Measurements from ENCODE around the gene MINDY3.

Gene MINDY3

DNA sequence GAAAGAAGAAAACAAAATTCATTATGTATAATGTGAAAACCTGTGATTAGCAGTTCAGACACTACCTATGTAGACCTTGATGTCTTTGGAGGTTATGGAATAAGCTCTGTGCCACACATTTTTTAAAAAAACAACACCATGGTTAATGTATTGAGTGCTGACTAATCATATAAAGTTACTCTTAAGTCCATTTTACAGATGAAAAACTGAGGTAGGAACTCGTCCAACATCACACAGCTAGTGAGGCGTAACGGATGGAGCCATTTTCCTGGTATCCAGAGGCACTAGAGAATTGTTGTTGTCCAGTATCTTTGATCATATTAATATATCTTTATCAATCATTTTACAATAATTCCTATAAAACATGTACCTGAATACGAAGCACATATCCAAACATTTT lies 67.5 kb downstream of the MINDY3 start:
- ATAC-seq: no peak
- TF ChIP-seq, protein P1, sequence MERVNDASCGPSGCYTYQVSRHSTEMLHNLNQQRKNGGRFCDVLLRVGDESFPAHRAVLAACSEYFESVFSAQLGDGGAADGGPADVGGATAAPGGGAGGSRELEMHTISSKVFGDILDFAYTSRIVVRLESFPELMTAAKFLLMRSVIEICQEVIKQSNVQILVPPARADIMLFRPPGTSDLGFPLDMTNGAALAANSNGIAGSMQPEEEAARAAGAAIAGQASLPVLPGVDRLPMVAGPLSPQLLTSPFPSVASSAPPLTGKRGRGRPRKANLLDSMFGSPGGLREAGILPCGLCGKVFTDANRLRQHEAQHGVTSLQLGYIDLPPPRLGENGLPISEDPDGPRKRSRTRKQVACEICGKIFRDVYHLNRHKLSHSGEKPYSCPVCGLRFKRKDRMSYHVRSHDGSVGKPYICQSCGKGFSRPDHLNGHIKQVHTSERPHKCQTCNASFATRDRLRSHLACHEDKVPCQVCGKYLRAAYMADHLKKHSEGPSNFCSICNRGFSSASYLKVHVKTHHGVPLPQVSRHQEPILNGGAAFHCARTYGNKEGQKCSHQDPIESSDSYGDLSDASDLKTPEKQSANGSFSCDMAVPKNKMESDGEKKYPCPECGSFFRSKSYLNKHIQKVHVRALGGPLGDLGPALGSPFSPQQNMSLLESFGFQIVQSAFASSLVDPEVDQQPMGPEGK (CRISPR knock-in tag; IDR thresholded peaks at IDR 0.05; ENCODE audit: borderline replicate concordance): no peak

DNA sequence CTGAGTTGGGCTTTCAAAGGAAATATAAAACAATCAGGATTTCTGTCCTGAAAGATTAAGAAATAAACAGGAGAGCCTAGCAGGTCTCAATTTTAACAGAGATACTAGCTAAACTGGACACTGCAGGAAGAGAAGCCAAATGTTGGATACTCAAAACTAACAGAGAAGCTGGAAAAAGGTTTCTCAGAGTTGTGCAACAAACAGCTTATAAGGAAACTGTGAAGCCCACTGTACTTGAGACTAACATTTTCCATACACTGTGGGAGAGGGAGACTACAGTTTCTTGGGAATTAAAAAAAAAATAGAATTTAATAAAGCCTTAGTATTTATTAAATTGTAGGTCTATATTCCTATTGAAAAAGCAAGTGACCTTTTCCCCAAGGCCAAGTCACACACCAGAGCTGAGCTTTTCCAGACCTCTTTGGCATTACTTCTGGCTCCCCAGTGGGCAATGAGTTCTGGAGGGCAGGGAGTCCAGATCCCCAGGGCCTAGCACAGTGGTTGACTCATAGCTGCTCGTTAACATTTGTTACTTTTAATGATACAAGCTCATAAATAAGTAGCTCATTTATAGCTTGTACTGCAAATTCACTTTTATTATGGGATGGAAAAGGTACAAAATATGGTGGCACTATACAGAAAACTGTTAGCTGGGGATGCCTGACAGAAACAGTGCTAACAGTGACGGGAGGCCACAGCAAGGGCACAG lies 68.3 kb downstream of the MINDY3 start:
- TF ChIP-seq ZNF70 (CRISPR knock-in tag; IDR thresholded peaks at IDR 0.05) (no peak), ARNTL (CRISPR knock-in tag; IDR thresholded peaks at IDR 0.05; ENCODE audit: borderline replicate concordance, low read depth) (no peak), ZC3H10 (CRISPR knock-in tag; IDR thresholded peaks at IDR 0.05) (no peak), TCF4 (CRISPR knock-in tag; IDR thresholded peaks at IDR 0.05; ENCODE audit: borderline replicate concordance) (no peak), CSDC2 (CRISPR knock-in tag; IDR thresholded peaks at IDR 0.05) (no peak), ESRRG (CRISPR knock-in tag; IDR thresholded peaks at IDR 0.05) (no peak), ZFP3 (CRISPR knock-in tag; IDR thresholded peaks at IDR 0.05) (no peak), PPARA (CRISPR knock-in tag; IDR thresholded peaks at IDR 0.05; ENCODE audit: borderline replicate concordance) (no peak), RARB (CRISPR knock-in tag; IDR thresholded peaks at IDR 0.05) (no peak), BACH2 (CRISPR knock-in tag; IDR thresholded peaks at IDR 0.05; ENCODE audit: borderline replicate concordance) (no peak), ISL1 (CRISPR knock-in tag; IDR thresholded peaks at IDR 0.05) (no peak), TOX (CRISPR knock-in tag; IDR thresholded peaks at IDR 0.05; ENCODE audit: borderline replicate concordance) (no peak), ZNF565 (CRISPR knock-in tag; conservative IDR thresholded peaks at IDR 0.05; ENCODE audit: low read depth) (no peak), ZFP30 (CRISPR knock-in tag; IDR thresholded peaks at IDR 0.05) (no peak), ZNF8 (CRISPR knock-in tag; IDR thresholded peaks at IDR 0.05) (no peak), SNAI2 (CRISPR knock-in tag; IDR thresholded peaks at IDR 0.05) (no peak)
- TF ChIP-seq, protein P2, sequence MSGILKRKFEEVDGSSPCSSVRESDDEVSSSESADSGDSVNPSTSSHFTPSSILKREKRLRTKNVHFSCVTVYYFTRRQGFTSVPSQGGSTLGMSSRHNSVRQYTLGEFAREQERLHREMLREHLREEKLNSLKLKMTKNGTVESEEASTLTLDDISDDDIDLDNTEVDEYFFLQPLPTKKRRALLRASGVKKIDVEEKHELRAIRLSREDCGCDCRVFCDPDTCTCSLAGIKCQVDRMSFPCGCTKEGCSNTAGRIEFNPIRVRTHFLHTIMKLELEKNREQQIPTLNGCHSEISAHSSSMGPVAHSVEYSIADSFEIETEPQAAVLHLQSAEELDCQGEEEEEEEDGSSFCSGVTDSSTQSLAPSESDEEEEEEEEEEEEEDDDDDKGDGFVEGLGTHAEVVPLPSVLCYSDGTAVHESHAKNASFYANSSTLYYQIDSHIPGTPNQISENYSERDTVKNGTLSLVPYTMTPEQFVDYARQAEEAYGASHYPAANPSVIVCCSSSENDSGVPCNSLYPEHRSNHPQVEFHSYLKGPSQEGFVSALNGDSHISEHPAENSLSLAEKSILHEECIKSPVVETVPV (CRISPR knock-in tag; IDR thresholded peaks at IDR 0.05): no peak
- TF ChIP-seq, protein P1 (CRISPR knock-in tag; IDR thresholded peaks at IDR 0.05; ENCODE audit: borderline replicate concordance): no peak
- TF ChIP-seq, protein P3, sequence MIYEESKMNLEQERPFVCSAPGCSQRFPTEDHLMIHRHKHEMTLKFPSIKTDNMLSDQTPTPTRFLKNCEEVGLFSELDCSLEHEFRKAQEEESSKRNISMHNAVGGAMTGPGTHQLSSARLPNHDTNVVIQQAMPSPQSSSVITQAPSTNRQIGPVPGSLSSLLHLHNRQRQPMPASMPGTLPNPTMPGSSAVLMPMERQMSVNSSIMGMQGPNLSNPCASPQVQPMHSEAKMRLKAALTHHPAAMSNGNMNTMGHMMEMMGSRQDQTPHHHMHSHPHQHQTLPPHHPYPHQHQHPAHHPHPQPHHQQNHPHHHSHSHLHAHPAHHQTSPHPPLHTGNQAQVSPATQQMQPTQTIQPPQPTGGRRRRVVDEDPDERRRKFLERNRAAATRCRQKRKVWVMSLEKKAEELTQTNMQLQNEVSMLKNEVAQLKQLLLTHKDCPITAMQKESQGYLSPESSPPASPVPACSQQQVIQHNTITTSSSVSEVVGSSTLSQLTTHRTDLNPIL (CRISPR knock-in tag; IDR thresholded peaks at IDR 0.05; ENCODE audit: low read depth): no peak
- TF ChIP-seq, protein P4, sequence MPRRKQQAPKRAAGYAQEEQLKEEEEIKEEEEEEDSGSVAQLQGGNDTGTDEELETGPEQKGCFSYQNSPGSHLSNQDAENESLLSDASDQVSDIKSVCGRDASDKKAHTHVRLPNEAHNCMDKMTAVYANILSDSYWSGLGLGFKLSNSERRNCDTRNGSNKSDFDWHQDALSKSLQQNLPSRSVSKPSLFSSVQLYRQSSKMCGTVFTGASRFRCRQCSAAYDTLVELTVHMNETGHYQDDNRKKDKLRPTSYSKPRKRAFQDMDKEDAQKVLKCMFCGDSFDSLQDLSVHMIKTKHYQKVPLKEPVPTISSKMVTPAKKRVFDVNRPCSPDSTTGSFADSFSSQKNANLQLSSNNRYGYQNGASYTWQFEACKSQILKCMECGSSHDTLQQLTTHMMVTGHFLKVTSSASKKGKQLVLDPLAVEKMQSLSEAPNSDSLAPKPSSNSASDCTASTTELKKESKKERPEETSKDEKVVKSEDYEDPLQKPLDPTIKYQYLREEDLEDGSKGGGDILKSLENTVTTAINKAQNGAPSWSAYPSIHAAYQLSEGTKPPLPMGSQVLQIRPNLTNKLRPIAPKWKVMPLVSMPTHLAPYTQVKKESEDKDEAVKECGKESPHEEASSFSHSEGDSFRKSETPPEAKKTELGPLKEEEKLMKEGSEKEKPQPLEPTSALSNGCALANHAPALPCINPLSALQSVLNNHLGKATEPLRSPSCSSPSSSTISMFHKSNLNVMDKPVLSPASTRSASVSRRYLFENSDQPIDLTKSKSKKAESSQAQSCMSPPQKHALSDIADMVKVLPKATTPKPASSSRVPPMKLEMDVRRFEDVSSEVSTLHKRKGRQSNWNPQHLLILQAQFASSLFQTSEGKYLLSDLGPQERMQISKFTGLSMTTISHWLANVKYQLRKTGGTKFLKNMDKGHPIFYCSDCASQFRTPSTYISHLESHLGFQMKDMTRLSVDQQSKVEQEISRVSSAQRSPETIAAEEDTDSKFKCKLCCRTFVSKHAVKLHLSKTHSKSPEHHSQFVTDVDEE (CRISPR knock-in tag; IDR thresholded peaks at IDR 0.05): no peak
- no peak; the same call in 2 of the 3 replicates for ATAC-seq

DNA sequence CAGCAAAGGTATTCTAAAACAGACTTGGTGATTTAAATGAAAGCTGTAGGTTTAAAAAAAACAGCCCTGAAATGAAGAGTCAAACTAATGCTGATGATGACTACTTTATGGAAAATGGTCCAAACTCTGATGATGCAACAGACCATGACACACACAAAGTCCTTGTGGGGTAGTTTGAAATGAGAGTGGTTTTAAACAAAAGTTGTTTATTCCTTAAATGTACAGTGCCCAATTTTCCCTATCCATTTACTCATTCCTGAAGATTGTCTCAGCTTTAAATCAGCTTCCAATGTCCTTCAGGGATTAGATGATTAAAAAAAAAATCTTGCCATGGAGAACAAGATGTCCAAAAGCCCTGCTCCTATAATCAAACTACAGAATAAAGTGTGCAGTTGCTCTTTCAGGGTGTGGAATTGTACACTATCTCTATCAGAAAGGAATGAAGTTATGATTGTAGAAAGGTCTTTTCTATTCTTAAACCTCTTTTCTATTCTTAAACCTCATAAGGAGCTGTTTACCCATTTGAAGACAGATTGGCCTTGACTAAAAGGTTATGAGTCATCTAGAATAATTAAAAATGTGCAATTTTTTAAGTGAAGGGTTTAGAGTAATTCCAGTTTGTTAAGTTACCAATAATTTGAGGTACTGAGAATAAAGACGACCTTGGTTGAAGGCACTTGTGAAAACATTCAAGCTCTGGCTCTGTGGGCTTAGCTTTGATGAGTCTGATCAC lies 70.3 kb downstream of the MINDY3 start:
- ATAC-seq: no peak

More for the DNA sequence above, 70.3 kb downstream of the MINDY3 start:
- no peak for TF ChIP-seq ISL1 (CRISPR knock-in tag; IDR thresholded peaks at IDR 0.05)
- TF ChIP-seq ZFP3 (CRISPR knock-in tag; IDR thresholded peaks at IDR 0.05): no peak
- TF ChIP-seq CSDC2 (CRISPR knock-in tag; IDR thresholded peaks at IDR 0.05): no peak
- TF ChIP-seq, protein P5, sequence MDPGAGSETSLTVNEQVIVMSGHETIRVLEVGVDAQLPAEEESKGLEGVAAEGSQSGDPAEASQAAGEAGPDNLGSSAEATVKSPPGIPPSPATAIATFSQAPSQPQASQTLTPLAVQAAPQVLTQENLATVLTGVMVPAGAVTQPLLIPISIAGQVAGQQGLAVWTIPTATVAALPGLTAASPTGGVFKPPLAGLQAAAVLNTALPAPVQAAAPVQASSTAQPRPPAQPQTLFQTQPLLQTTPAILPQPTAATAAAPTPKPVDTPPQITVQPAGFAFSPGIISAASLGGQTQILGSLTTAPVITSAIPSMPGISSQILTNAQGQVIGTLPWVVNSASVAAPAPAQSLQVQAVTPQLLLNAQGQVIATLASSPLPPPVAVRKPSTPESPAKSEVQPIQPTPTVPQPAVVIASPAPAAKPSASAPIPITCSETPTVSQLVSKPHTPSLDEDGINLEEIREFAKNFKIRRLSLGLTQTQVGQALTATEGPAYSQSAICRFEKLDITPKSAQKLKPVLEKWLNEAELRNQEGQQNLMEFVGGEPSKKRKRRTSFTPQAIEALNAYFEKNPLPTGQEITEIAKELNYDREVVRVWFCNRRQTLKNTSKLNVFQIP (CRISPR knock-in tag; IDR thresholded peaks at IDR 0.05; ENCODE audit: borderline replicate concordance, low read depth): no peak
- no peak for TF ChIP-seq ZFP30 (CRISPR knock-in tag; IDR thresholded peaks at IDR 0.05)
- no peak for TF ChIP-seq GLIS3 (CRISPR knock-in tag; IDR thresholded peaks at IDR 0.05)
- TF ChIP-seq ZNF565 (CRISPR knock-in tag; conservative IDR thresholded peaks at IDR 0.05; ENCODE audit: low read depth): no peak
- TF ChIP-seq ARNTL (CRISPR knock-in tag; IDR thresholded peaks at IDR 0.05; ENCODE audit: borderline replicate concordance, low read depth): no peak
- no peak for TF ChIP-seq ESRRG (CRISPR knock-in tag; IDR thresholded peaks at IDR 0.05)
- no peak for TF ChIP-seq ZNF8 (CRISPR knock-in tag; IDR thresholded peaks at IDR 0.05)
- no peak for TF ChIP-seq TOX (CRISPR knock-in tag; IDR thresholded peaks at IDR 0.05; ENCODE audit: borderline replicate concordance)
- no peak for TF ChIP-seq BACH2 (CRISPR knock-in tag; IDR thresholded peaks at IDR 0.05; ENCODE audit: borderline replicate concordance)

All from SK-N-SH treated with all-trans-retinoic acid at 6 μM for 48 hours (cell line).